Measurements from ENCODE around the gene CASP10.

GRCh38 chr2:201276511-201276910 is 93.6 kb downstream of the CASP10 start:
- no peak for TF ChIP-seq CTCF (IDR thresholded peaks at IDR 0.05)
- no peak for TF ChIP-seq POLR2A (IDR thresholded peaks at IDR 0.05)
